NCI-H446 (cell line): Measurements from ENCODE around the gene IL15RA.
"Not testable (repeated sequence)": the region's sequence is repeated elsewhere in the genome, so short reads cannot be mapped to it uniquely, and the experiment has no call there.

ENCODE experiments used
- DNase-seq, 2 experiments: peaks; one replicate each; lab custom pipeline; 2025; lab: John Stamatoyannopoulos, UW

IL15RA gene

GRCh38 chr10:6005856-6006395 is 28.6 kb upstream of the IL15RA start:
- no peak for DNase-seq

GRCh38 chr10:6005161-6005804 is 27.9 kb upstream of the IL15RA start:
- DNase-seq, result not testable (repeated sequence)

GRCh38 chr10:6002809-6003510 is 25.6 kb upstream of the IL15RA start:
- DNase-seq, result no peak

DNA sequence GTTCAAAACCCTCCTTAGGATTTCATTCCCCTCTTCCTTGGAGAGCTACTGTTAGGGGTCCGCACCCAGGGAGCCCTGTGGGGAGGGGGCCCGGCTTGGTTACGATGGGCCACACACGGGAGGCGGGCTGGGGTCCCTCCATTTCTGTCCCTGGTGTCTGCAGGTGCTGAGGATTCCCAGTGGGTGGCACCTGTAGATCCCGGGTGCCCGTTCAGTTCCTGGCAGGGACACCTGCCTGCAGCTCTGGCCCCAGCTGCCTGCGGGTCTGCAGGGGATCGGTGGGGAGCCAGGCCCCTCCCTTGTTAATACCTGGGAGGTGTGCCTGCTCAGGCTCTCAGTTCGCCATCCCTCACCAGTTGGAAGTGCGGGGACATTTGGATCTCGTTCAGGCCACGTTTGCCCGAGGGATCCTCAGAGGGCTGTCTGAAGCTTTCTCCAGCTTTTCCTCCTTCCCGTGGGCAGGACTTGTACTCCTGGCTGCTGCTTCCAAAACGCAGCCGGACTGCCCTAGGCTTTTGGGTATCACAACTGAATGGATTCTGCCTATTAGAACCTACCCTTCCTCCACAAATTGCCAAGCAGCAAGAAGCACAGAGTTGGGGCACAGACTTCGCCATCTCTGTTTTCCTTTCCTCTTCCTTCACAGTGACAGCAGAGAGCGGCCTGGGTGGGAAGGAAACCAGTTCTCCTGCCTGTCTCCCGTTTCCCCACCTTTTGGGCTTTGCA is 22.3 kb upstream of the IL15RA start:
- no peak for DNase-seq

DNA sequence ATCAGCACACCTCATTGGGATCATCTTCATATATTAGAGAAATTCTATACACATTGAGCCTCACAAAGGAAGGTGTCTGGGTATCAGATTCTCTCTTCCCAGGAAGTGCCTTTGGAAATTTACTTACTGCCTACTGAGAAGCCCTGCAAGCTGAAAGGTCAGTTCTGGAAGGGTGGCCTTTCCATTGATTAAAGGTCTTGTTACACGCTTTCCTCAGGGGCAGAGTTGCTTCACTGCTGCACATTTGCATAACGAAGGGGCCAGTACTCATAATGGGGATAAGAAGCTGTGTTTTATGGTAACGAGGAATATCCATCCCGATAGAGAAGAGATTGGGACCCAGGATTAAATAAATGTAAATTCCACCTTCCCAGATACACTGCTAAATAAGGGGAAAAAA is 19.4 kb upstream of the IL15RA start:
- DNase-seq, result no peak

DNA sequence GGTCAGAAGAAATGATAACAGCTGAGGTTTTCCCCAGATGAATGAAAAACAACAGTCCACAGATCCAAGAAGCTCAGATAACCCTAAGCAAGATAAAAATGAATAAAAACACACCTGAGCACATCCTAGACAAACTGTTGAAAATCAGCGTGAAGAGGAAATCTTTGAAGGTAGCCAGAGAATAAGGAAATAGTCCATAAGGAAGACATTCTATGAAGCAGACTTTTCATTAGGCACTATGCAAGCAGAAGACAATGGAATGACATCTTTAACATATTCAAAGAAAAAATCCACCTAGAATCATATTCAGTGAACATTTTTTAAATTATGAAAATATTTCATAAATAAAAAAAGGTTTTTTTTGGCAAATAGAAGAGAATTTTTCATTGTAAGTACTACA is 15.1 kb upstream of the IL15RA start:
- no peak for DNase-seq

- DNase-seq, result no peak
Measured at GRCh38 chr10:5991708-5992107, 14.4 kb upstream of the IL15RA start.

DNA sequence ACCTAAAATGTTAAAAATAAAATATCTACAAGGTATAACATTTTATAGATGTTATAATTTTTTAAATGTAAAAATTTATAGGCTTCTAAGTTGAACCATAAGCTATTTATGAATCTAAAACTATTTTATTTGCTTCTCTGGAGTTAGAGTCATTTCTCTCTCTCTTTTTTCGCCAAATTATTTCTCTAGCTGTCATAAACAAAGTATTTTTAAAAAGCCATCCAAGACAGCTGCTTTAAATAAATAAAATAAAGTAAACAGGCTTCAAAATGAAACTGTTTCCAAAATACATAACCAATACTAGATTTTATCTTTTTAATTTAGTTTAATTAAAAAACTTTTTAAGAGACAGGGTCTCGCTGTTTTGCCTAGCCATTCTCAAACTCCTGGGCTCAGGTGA is 12.4 kb upstream of the IL15RA start:
- DNase-seq, result no peak

DNA sequence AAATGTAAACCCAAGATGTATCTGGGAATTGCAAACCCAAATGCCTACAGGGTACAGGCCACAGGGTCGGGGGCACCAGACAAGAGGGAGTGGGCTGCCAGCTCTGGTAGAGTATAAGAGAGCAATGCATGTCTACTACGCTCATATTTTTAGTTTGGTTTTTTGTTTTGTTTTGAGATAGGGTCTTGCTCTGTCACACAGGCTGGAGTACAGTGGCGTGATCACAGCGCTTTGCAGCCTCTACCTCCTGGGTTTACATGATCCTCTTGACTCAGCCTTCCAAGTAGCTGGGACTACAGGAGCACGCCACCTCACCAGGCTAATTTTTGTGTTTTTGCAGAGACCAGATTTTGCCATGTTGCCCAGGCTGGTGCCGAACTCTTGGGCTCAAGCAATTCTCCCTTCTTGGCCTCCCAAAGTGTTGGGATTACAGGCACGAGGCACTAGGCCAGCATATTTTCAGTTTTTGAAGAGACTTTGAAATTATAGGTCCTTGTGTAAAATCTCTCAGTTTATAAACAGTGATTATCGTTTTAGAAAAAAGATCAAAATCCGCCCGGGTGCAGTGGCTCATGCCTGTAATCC is 11.1 kb upstream of the IL15RA start:
- no peak for DNase-seq

DNA sequence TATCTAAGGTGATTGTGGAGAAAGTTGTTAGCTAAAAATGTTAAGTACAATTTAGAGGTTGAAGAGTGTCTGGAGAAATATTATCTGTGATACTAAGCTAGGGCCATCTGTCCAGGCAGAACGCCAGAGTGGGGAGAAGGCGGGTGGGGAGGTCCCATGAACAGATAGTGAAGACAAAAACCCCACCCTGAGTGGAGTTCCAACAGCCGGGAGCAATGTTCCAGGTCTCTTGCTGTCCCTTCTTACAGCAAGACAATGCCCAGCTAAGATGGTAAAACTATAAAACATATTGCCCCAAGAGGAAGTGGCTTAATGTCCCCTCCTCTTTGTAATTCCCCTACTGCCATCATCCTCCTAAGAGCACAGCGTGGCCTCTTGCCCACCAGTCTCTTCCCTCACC is 10.4 kb upstream of the IL15RA start:
- no peak for DNase-seq

GRCh38 chr10:5985029-5985428 is 7.7 kb upstream of the IL15RA start:
- DNase-seq, result no peak

DNA sequence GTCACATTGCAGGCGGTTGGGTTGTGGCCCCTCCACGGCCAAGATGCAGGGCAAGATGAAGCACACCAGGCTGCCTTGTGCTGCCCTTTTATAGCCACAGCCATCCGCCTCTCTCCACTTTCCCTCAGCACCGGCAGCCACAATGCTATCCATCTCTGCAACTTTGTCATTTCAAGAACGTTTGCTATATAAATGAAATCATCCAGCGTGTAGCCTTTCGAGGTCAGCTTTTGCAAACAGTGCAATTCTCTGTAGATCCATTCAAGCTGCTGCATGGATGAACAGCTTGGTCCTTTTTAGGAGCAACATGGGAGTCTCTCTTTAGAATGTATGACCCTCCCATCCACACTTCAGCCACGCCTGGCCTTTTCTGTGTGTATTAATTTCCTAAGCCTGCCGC is 6.4 kb upstream of the IL15RA start:
- DNase-seq, result no peak

GRCh38 chr10:5981529-5981928 is 4.2 kb upstream of the IL15RA start:
- no peak for DNase-seq

- DNase-seq, result no peak
Measured at GRCh38 chr10:5978230-5978489, 817 bp upstream of the IL15RA start.

DNA sequence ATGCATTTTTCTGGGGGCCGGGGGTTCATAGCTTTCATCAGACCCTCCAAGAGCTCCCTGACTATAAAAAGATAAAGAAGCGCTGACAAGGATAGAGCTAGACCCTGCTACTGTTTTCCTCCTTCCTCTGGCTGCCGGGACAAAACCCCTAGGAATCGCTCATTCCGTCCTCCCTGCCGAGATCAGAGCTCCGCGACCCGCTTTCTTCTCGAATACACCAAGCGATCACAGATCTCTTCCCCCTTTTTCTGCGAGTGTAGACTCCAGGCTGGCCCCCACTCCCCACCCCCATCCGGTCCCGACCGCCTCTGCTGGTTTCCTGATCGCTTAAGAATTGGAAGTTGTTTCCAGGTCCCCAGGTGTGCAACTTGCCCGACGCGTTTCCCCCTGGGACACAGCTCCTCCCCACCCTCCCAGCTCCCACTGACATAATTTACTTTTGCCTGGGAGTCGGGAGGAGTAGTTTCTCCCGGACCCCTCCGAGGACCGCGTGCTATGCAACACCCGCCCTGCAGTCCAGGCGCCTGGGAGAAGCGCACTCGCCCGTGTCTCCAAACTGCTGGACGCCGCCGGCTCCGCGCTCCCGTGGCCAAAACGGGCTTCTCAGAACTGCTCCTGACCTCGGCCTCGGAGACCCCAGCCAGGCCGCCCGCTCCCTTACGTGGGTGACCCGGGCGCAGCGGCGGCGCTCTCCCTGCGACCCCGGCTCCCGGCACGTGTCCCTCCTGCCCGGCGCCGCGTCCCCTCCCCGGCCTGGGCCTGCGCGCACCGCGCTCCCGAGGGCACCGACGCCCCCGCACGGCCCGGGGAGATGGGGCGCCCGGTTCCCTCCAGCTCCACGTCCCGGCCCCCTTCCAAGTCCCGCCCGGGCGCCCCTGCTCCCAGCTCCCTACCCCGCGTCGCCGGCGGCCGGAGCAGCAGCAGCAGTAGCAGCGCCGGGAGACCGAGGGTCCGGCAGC is 552 bp downstream of the IL15RA start:
- no peak for DNase-seq

GRCh38 chr10:5975641-5976473 is 1.5 kb downstream of the IL15RA start:
- no peak for DNase-seq

- no peak for DNase-seq
Measured at GRCh38 chr10:5973069-5973468, 4.3 kb downstream of the IL15RA start.

GRCh38 chr10:5971886-5972285 is 5.5 kb downstream of the IL15RA start:
- DNase-seq, result no peak

GRCh38 chr10:5971315-5971832 is 6.0 kb downstream of the IL15RA start:
- DNase-seq, result no peak

GRCh38 chr10:5970527-5970926 is 6.8 kb downstream of the IL15RA start:
- no peak for DNase-seq

DNA sequence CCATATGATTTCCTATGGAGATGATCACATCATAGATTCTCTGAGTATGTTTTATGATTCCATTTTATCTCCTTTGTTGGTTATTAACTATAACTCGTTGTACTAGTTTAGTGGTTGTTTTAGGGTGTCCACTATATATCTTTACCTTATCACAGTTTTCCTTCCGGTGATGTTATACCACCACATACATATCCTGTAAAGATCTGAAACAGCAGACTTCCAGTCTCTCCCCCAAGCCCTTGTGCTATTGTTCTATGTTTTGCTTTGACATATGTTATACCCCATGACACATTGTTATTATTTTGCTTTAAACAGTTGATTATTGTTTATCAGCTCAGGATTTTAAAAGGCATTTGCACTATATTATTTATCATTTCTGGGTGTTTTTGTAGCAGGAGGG is 7.3 kb downstream of the IL15RA start:
- no peak for DNase-seq
